Measurements from ENCODE around the gene PKMYT1.

DNA sequence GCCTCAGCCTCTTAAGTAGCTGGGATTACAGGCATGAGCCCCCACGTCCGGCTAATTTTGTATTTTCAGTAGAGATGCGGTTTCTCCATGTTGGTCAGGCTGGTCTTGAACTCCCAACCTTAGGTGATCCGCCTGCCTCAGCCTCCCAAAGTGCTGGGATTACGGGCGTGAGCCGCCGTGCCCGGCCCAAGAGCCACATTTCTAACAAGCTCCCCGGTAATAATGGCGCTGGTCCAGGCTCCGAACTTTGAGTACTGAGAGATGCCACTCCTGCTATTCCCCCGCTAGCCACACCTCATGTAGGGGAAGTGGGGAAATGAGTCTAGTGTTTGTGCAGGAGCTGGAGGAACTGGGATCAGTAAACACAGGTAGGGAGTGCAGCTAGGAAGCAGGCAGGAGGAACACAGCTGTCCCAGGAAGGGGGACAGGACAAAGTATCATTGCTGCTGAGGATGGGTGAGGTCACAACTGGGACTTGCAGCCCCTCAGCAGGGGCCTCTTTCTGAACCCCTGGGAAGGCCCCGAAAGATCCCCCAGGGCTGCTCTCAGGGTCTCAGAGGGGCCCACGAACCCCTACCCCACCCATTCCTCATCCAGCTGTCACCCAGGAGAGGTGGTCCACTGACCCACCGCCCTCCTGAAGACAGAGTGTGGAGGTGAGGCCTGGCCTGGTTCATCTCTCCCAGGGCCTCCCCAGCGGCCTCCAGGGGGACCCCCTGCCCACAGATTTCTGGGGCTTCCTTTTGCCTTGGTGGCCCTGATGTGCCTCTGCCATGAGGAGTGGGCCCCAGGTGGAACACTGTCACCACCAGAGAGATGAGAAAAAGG is 19.8 kb downstream of the PKMYT1 start:
- TF ChIP-seq, protein P1, sequence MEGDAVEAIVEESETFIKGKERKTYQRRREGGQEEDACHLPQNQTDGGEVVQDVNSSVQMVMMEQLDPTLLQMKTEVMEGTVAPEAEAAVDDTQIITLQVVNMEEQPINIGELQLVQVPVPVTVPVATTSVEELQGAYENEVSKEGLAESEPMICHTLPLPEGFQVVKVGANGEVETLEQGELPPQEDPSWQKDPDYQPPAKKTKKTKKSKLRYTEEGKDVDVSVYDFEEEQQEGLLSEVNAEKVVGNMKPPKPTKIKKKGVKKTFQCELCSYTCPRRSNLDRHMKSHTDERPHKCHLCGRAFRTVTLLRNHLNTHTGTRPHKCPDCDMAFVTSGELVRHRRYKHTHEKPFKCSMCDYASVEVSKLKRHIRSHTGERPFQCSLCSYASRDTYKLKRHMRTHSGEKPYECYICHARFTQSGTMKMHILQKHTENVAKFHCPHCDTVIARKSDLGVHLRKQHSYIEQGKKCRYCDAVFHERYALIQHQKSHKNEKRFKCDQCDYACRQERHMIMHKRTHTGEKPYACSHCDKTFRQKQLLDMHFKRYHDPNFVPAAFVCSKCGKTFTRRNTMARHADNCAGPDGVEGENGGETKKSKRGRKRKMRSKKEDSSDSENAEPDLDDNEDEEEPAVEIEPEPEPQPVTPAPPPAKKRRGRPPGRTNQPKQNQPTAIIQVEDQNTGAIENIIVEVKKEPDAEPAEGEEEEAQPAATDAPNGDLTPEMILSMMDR (IDR thresholded peaks at IDR 0.05), result no peak
- TF ChIP-seq POLR2A (IDR thresholded peaks at IDR 0.05), result no peak

Data from thyroid gland (tissue), 4 donors.